Uterus (tissue), 2 donors: ENCODE data around the gene MMEL1.

Experiments used
- CTCF ChIP-seq, 4 experiments: fragments of 200-600 bp in 2 of 4; fragments of 450-650 bp in 2 of 4; sonication (generic) in 2 of 4; IDR thresholded peaks; one replicate each; pipeline ENCODE4 v1.5.1; 2016 to 2019; ENCODE audit warnings: antibody characterized with exemption in 4 of 4, mild to moderate bottlenecking in 2 of 4, moderate library complexity in 1 of 4
- POLR2A ChIP-seq, 2 donors: fragments of 450-650 bp; IDR thresholded peaks; one replicate each; pipeline ENCODE4 v1.6.1; 2016; ENCODE audit warnings: antibody characterized with exemption in 2 of 2, mild to moderate bottlenecking in 1 of 2, moderate library complexity in 1 of 2

GRCh38 chr1:2540816-2541492, 91.9 kb downstream of the MMEL1 start:
- TF ChIP-seq CTCF (IDR thresholded peaks at IDR 0.05) (no peak), POLR2A (IDR thresholded peaks at IDR 0.05) (no peak)
